CD8-positive, alpha-beta memory T cell (primary cell): ENCODE data around the gene LRRFIP1. TPM values are rescaled to one million over a fixed set of nuclear protein-coding genes. Genes with fewer than 3 reads are reported as not detected.
"Not testable (repeated sequence)": the region's sequence is repeated elsewhere in the genome, so short reads cannot be mapped to it uniquely, and the experiment has no call there.

Experiments used
- CTCF ChIA-PET: fragments of 350-600 bp; sonication (Branson Sonifier 250); formaldehyde crosslinking; loops from one replicate; lab custom pipeline; 2021; ENCODE audit warnings: antibody characterized with exemption; lab: Charles Lee
- POLR2A ChIA-PET: fragments of 350-600 bp; sonication (Branson Sonifier 250); formaldehyde crosslinking; loops from one replicate; lab custom pipeline; 2021; ENCODE audit warnings: antibody characterized with exemption; lab: Charles Lee
- DNase-seq, 5 donors: peaks; one replicate each; pipeline versions ENCODE4 v3.0.0 to v3.0.0-alpha.2; 2020 to 2022; ENCODE audit warnings: mixed read lengths in 1 of 5
- H3K27ac ChIP-seq: one replicate; pipeline ENCODE4 v1.7.0; 2013; ENCODE audit warnings: low read depth, mild to moderate bottlenecking, low read length, moderate library complexity
- H3K27me3 ChIP-seq: 2 replicates; pipeline ENCODE4 v1.7.0; 2013; ENCODE audit warnings: low read length, mild to moderate bottlenecking; ENCODE audit not compliant: insufficient read depth, poor library complexity, severe bottlenecking
- H3K36me3 ChIP-seq: 2 replicates; pipeline ENCODE4 v1.7.0; 2013; ENCODE audit warnings: mild to moderate bottlenecking, low read length, moderate library complexity; ENCODE audit not compliant: insufficient read depth
- H3K4me1 ChIP-seq: 2 replicates; pipeline ENCODE4 v1.7.0; 2013; ENCODE audit warnings: mild to moderate bottlenecking, low read length, moderate library complexity; ENCODE audit not compliant: insufficient read depth
- H3K4me3 ChIP-seq: 2 replicates; pipeline ENCODE4 v1.7.0; 2013; ENCODE audit warnings: mild to moderate bottlenecking, low read length
- H3K9me3 ChIP-seq: 2 replicates; pipeline ENCODE4 v1.7.0; 2013; ENCODE audit warnings: mild to moderate bottlenecking, low read length
- H3K27ac Mint-ChIP-seq, 8 donors: one replicate each; pipeline ENCODE4 v1.8.0; 2020 to 2021; ENCODE audit warnings: mixed read lengths in 8 of 8, mild to moderate bottlenecking in 6 of 8, inconsistent platforms in 3 of 8, moderate library complexity in 3 of 8
- H3K27me3 Mint-ChIP-seq, 2 donors: one replicate each; pipeline ENCODE4 v1.8.0; 2020 to 2021; ENCODE audit warnings: mixed read lengths in 2 of 2, mild to moderate bottlenecking in 1 of 2, moderate library complexity in 1 of 2
- H3K36me3 Mint-ChIP-seq, 3 donors: one replicate each; pipeline ENCODE4 v1.8.0; 2020 to 2021; ENCODE audit warnings: mixed read lengths in 3 of 3, inconsistent platforms in 1 of 3, mild to moderate bottlenecking in 1 of 3
- H3K4me1 Mint-ChIP-seq, 3 donors: one replicate each; pipeline ENCODE4 v1.8.0; 2020 to 2021; ENCODE audit warnings: mixed read lengths in 3 of 3, inconsistent platforms in 1 of 3, mild to moderate bottlenecking in 1 of 3
- H3K4me3 Mint-ChIP-seq, 7 donors: one replicate each; pipeline ENCODE4 v1.8.0; 2020 to 2021; ENCODE audit warnings: mixed read lengths in 7 of 7, mild to moderate bottlenecking in 6 of 7, moderate library complexity in 4 of 7, inconsistent platforms in 2 of 7
- H3K9me3 Mint-ChIP-seq, 5 donors: one replicate each; pipeline ENCODE4 v1.8.0; 2020 to 2022; ENCODE audit warnings: mixed read lengths in 5 of 5, mild to moderate bottlenecking in 3 of 5, moderate library complexity in 2 of 5, inconsistent platforms in 1 of 5
- polyA plus RNA-seq: library from polyadenylated mRNA; unstranded; fragments of 300-500 nt; fragmentation: Illumina TruSeq; gene quantifications from one replicate; pipeline ENCODE4 v1.2.3, GENCODE V29; 2021
- total RNA-seq, 2 experiments: library from RNA; stranded (reverse); gene quantifications; one replicate each; pipeline ENCODE4 v1.2.3, GENCODE V29; 2021

The LRRFIP1 gene
- total and polyA plus RNA-seq, 3 experiments from 2014 or later = 128 to 192 (median 188) TPM

- POLR2A ChIA-PET = no interaction called here
- H3K27ac Mint-ChIP-seq = peak overlapping the region in 2 of 8 donors; percentile 37 to 79
Measured at GRCh38 chr2:237749961-237750360, 122.6 kb downstream of the LRRFIP1 start.

GRCh38 chr2:237750441-237750840, 123.1 kb downstream of the LRRFIP1 start:
- H3K36me3 Mint-ChIP-seq = peaks cover 17 to 82% (median 27%) of the 10 kb centered on the region in 3 donors
- H3K27me3 Mint-ChIP-seq, POLR2A ChIA-PET, H3K4me3 ChIP-seq, H3K4me3 Mint-ChIP-seq, H3K27ac ChIP-seq, H3K9me3 Mint-ChIP-seq, H3K27ac Mint-ChIP-seq, H3K4me1 ChIP-seq, H3K27me3 ChIP-seq, DNase-seq, H3K9me3 ChIP-seq: not testable (repeated sequence)
- H3K36me3 ChIP-seq = peaks cover 34% of the 10 kb centered on the region
- peaks cover 18 to 35% (median 26%) of the 10 kb centered on the region in 3 donors for H3K4me1 Mint-ChIP-seq
- CTCF ChIA-PET = interaction anchor here (12.4 kb wide), 1 partner anchor 77 kb away, joined by 268 read pairs; no protein-coding TSS in a partner anchor

More at GRCh38 chr2:237749961-237750360, 122.6 kb downstream of the LRRFIP1 start:
- Histone ChIP-seq H3K36me3 (peaks cover 31% of the 10 kb centered on the region), H3K27me3 (no peaks in the 10 kb centered on the region), H3K27ac (no peak overlapping the region), H3K4me3 (no peak overlapping the region), H3K9me3 (no peaks in the 10 kb centered on the region), H3K4me1 (no peaks in the 10 kb centered on the region)
- CTCF ChIA-PET = interaction anchor here (12.4 kb wide), 1 partner anchor 77 kb away, joined by 268 read pairs; no protein-coding TSS in a partner anchor
- Mint-ChIP-seq H3K4me3 (peak overlapping the region in 1 of 7 donors; percentile 56), H3K4me1 (peaks cover 21 to 38% (median 29%) of the 10 kb centered on the region in 3 donors), H3K36me3 (peaks cover 17 to 80% (median 27%) of the 10 kb centered on the region in 3 donors), H3K27me3 (no peaks in the 10 kb centered on the region), H3K9me3 (no peaks in the 10 kb centered on the region)
- DNase-seq = no peak

GRCh38 chr2:237752761-237753165, 125.4 kb downstream of the LRRFIP1 start:
- ChIA-PET CTCF (interaction anchor here (0.7 to 4.4 kb wide), 2 partner anchors 79 to 81 kb away, joined by 3 to 21 read pairs; no protein-coding TSS in a partner anchor), POLR2A (no interaction called here)
- Histone ChIP-seq H3K36me3 (peaks cover 52% of the 10 kb centered on the region), H3K9me3 (no peaks in the 10 kb centered on the region), H3K4me1 (no peaks in the 10 kb centered on the region), H3K27ac (no peak overlapping the region), H3K4me3 (no peak overlapping the region), H3K27me3 (no peaks in the 10 kb centered on the region)
- peak overlapping the region in 7 of 8 donors; percentile 18 to 83 (median 71) for H3K27ac Mint-ChIP-seq
- H3K27me3 Mint-ChIP-seq = no peaks in the 10 kb centered on the region
- H3K9me3 Mint-ChIP-seq = no peaks in the 10 kb centered on the region
- no peak for DNase-seq
- H3K4me3 Mint-ChIP-seq = no peak overlapping the region
- peaks cover 26 to 94% (median 34%) of the 10 kb centered on the region in 3 donors for H3K36me3 Mint-ChIP-seq
- H3K4me1 Mint-ChIP-seq = peaks cover 17 to 27% (median 26%) of the 10 kb centered on the region in 3 donors

GRCh38 chr2:237754182-237754581, 126.8 kb downstream of the LRRFIP1 start:
- H3K9me3 Mint-ChIP-seq = no peaks in the 10 kb centered on the region
- H3K4me3 ChIP-seq = no peak overlapping the region
- no peak overlapping the region for H3K27ac ChIP-seq
- H3K4me1 Mint-ChIP-seq = peaks cover 17 to 26% (median 25%) of the 10 kb centered on the region in 3 donors
- H3K27me3 Mint-ChIP-seq = no peaks in the 10 kb centered on the region
- DNase-seq = no peak
- peaks cover 66% of the 10 kb centered on the region for H3K36me3 ChIP-seq
- H3K4me1 ChIP-seq = no peaks in the 10 kb centered on the region
- H3K4me3 Mint-ChIP-seq = no peak overlapping the region
- H3K9me3 ChIP-seq = no peaks in the 10 kb centered on the region
- H3K27ac Mint-ChIP-seq = peak overlapping the region in 1 of 8 donors; percentile 48
- CTCF ChIA-PET = interaction anchor here (0.9 to 4.4 kb wide), 2 partner anchors 9 to 81 kb away, joined by 6 to 21 read pairs; no protein-coding TSS in a partner anchor
- POLR2A ChIA-PET = no interaction called here
- H3K36me3 Mint-ChIP-seq = peaks cover 26 to 94% (median 29%) of the 10 kb centered on the region in 3 donors
- H3K27me3 ChIP-seq = no peaks in the 10 kb centered on the region

- H3K27me3 ChIP-seq = no peaks in the 10 kb centered on the region
- H3K36me3 ChIP-seq = peaks cover 67% of the 10 kb centered on the region
- no peak overlapping the region for H3K4me3 Mint-ChIP-seq
- ChIA-PET POLR2A (no interaction called here), CTCF (interaction anchor here (4.4 kb wide), 1 partner anchor 81 kb away, joined by 21 read pairs; no protein-coding TSS in a partner anchor)
- H3K27me3 Mint-ChIP-seq = no peaks in the 10 kb centered on the region
- H3K9me3 ChIP-seq = no peaks in the 10 kb centered on the region
- H3K36me3 Mint-ChIP-seq = peaks cover 26 to 94% (median 29%) of the 10 kb centered on the region in 3 donors
- no peak overlapping the region for H3K4me3 ChIP-seq
- no peaks in the 10 kb centered on the region for H3K9me3 Mint-ChIP-seq
- peaks cover 15 to 22% (median 21%) of the 10 kb centered on the region in 3 donors for H3K4me1 Mint-ChIP-seq
- no peak for DNase-seq
- no peak overlapping the region for H3K27ac ChIP-seq
- H3K27ac Mint-ChIP-seq = peak overlapping the region in 1 of 8 donors; percentile 43
- H3K4me1 ChIP-seq = no peaks in the 10 kb centered on the region
Measured at GRCh38 chr2:237754626-237755248, 127.3 kb downstream of the LRRFIP1 start.

- no peaks in the 10 kb centered on the region for H3K9me3 Mint-ChIP-seq
- no peaks in the 10 kb centered on the region for H3K4me1 ChIP-seq
- H3K27me3 Mint-ChIP-seq = no peaks in the 10 kb centered on the region
- H3K4me3 Mint-ChIP-seq = no peak overlapping the region
- no peak for DNase-seq
- peaks cover 22 to 98% (median 26%) of the 10 kb centered on the region in 3 donors for H3K36me3 Mint-ChIP-seq
- CTCF ChIA-PET = interaction anchor here (0.6 kb wide), 1 partner anchor 8 kb away, joined by 3 read pairs; no protein-coding TSS in a partner anchor
- peaks cover 74% of the 10 kb centered on the region for H3K36me3 ChIP-seq
- H3K27me3 ChIP-seq = no peaks in the 10 kb centered on the region
- POLR2A ChIA-PET = no interaction called here
- H3K27ac Mint-ChIP-seq = peak overlapping the region in 1 of 8 donors; percentile 34
- peaks cover 5 to 11% (median 7%) of the 10 kb centered on the region in 3 donors for H3K4me1 Mint-ChIP-seq
- H3K9me3 ChIP-seq = no peaks in the 10 kb centered on the region
- H3K4me3 ChIP-seq = no peak overlapping the region
- no peak overlapping the region for H3K27ac ChIP-seq
Measured at GRCh38 chr2:237757616-237758015, 130.2 kb downstream of the LRRFIP1 start.

- Histone ChIP-seq H3K9me3 (no peaks in the 10 kb centered on the region), H3K27ac (no peak overlapping the region), H3K4me1 (no peaks in the 10 kb centered on the region), H3K27me3 (no peaks in the 10 kb centered on the region), H3K4me3 (no peak overlapping the region), H3K36me3 (peaks cover 72% of the 10 kb centered on the region)
- Mint-ChIP-seq H3K9me3 (no peaks in the 10 kb centered on the region), H3K4me3 (no peak overlapping the region), H3K36me3 (peaks cover 20 to 98% (median 30%) of the 10 kb centered on the region in 3 donors), H3K27me3 (no peaks in the 10 kb centered on the region), H3K27ac (peak overlapping the region in 1 of 8 donors; percentile 34), H3K4me1 (peaks cover 0 to 11% (median 6%) of the 10 kb centered on the region in 3 donors)
- ChIA-PET CTCF (no interaction called here), POLR2A (no interaction called here)
- no peak for DNase-seq
Measured at GRCh38 chr2:237758185-237758584, 130.8 kb downstream of the LRRFIP1 start.

GRCh38 chr2:237759176-237759575, 131.8 kb downstream of the LRRFIP1 start:
- peaks cover 68% of the 10 kb centered on the region for H3K36me3 ChIP-seq
- H3K4me3 ChIP-seq = no peak overlapping the region
- no peaks in the 10 kb centered on the region for H3K9me3 ChIP-seq
- Mint-ChIP-seq H3K36me3 (peaks cover 18 to 98% (median 27%) of the 10 kb centered on the region in 3 donors), H3K9me3 (no peaks in the 10 kb centered on the region), H3K4me3 (no peak overlapping the region), H3K27ac (peak overlapping the region in 1 of 8 donors; percentile 61), H3K27me3 (no peaks in the 10 kb centered on the region), H3K4me1 (peaks cover 0 to 12% (median 10%) of the 10 kb centered on the region in 3 donors)
- no peak overlapping the region for H3K27ac ChIP-seq
- POLR2A ChIA-PET = no interaction called here
- no peaks in the 10 kb centered on the region for H3K4me1 ChIP-seq
- H3K27me3 ChIP-seq = no peaks in the 10 kb centered on the region
- DNase-seq = no peak
- CTCF ChIA-PET = interaction anchor here (1.0 kb wide), 1 partner anchor 14 kb away, joined by 3 read pairs; no protein-coding TSS in a partner anchor
